Hematopoietic multipotent progenitor cell treated with erythropoietin and hydrocortisone succinate and interleukin-3 and kit ligand, for 4 days (in vitro differentiated cells): ENCODE data around the gene GNA12.
A peak's percentile ranks its signal among the peaks of the same experiment; 100 is the strongest.
"Not testable (repeated sequence)": the region's sequence is repeated elsewhere in the genome, so short reads cannot be mapped to it uniquely, and the experiment has no call there.

Source experiments
- DNase-seq: peaks from one replicate; pipeline ENCODE4 v3.0.0-alpha.2; 2015

The GNA12 gene

GRCh38 chr7:2687881-2688318 is 156.2 kb downstream of the GNA12 start, which contains the start of gene AMZ1:
Gene AMZ1, plus strand, starts transcription at chr7:2688202. Its CDS starts 12,250 bp downstream, at chr7:2700452.
- DNase-seq: no peak

DNA sequence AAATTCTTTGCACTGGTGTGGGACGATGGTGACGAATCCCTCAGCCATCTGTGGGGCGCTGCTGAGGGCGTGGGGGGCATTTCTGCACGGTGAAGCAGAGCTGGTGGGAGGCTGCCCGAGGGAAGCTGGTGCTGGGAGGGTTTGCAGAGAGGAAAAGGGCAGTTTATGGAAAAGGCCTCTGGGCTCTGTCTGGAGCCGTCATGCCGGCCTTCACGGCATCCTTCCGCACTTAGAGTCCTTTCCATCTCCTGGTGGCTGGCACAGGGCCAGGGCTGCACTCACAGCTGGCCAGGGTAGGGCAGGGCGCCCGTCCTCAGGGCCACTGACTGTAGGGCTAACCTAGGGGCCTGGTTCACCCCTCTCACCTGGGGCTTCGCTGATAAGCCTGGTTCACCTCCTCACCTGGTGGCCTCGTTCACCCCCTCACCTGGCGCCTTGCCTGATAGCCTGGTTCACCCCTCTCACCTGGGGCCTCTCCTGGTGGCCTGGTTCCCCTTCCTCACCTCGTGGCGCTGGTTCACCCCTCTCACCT is 156.7 kb downstream of the GNA12 start:
- no peak for DNase-seq

DNA sequence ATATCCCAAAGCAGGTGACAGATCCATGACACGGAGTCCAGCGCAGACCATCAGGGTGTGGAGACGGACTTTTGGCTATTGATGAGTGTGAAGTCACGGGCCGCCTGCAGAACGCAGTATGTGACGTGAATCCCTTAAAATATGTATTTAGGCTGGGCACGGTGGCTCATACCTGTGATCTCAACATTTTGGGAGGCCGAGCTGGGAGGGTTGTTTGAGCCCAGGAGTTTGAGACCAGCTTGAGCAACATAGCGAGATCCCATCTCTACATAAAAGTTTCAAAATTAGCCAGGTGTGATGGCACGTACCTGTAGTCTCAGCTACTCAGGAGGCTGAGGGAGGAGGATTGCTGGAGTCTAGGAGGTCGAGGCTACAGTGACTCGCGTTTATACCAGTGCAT is 158.0 kb downstream of the GNA12 start:
- no peak for DNase-seq

DNA sequence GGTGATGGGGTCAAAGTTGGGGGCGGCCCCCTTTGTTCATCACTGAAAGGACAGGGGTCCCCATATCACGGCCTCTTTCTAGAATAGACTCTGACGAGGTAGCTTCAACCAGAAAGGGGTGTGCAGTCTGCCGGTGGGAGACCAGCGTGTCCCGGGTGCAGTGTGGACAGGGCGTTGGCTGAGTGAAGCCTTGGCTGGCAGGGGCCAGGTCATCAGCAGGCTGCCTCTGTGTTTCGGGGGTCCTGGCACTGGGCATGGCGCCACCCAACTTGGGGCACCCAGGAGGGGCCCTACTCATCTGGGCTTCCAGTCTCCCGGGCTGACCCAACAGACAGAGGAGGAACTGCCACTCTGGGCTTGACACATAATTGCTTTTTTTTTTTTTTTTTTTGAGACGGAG is 159.6 kb downstream of the GNA12 start:
- no peak for DNase-seq

DNA sequence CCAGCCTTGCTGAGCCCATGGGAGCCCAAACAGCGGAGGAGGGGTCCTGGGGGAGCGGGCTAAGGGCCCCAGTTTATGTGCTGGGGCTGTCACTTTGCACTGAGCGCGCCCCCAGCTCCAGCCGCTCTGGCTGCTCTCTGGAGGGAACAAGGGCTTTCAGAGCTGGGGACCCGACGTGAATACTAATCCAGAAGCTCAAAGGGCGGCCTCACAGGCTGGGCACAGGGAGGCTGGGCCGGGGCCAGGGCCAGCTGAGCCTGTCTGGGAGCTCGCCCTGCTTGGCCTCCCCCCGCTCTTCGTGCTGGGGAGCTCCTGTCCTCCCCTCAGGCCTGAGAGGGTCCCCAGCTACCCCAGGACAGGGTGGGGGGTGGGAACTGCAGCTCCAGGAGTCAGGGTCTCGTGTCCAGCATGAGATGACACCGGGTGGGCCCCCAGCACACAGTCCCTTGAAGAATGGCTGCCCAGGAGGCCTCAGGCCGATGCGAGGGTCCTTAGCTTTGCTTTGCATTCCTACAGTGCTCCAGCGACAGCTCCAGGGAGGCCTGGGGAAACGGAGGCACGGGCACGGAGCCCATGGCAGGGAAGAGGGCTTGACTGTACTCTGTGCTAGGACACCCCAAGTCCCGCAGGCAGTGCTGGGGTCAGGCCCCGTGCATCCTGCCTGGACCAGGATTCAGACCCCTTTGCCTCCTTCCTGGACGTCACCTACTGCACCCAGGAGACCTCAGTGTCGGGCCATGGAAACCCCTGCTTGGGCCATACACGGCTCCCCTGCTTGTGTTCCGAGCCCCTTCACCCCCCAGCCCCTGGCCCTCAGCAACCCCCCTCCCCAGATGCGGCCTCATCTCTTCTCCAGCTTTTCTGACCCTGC is 161.9 kb downstream of the GNA12 start:
- no peak for DNase-seq

- DNase-seq: peak; percentile 84
These were observed 163.2 kb downstream of the GNA12 start for GRCh38 chr7:2680792-2681490.

- DNase-seq: no peak
These were observed 163.9 kb downstream of the GNA12 start for GRCh38 chr7:2680256-2680655.

DNA sequence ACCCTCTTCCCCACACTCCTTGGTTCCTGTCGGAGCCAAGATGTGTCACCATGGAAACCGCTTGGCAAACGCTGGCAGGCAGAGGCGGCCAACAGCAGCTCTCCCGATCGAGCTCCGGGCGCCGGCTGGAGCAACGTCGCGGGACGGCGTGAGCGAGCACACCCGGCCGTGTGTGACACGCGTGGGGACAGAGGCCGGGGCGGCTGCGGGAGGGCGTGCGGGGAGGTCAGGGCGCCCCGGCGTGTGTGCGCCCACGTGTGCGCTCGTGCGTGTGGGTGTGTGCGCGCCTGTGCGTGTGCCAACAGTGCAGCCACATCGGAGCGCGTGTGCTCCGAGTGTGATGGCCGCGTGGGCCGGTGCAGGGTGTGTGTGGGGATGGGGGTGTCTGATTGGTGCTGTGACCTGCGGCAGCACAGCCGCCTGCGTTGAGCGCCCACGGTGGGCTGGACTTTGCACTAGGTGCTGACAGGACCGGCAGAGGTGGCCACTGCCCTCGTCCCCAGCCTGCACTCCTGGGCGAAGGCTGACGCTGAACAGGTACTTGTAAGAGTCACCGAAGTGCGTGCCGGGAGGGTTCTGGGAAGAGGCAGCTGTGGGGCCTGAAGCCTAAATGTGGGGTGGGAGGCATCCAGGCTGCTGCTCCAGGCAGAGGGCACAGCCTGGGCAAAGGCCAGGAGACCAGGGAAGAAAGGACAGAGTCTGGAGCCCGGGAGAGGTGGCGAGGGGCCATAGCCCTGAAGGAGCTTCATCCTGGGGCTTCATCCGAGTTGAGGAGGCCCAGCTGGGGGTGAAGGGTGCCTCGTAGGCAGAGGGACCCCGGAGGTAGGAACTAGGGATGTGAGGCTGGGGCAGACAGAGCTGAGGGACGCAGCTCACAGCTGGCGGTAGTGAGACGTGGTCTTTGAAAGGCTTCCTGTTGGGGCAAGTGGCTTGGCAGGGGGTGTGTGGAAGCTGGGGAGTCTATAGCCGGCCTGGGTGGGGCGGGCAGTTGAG is 164.7 kb downstream of the GNA12 start:
- DNase-seq: not testable (repeated sequence)

DNA sequence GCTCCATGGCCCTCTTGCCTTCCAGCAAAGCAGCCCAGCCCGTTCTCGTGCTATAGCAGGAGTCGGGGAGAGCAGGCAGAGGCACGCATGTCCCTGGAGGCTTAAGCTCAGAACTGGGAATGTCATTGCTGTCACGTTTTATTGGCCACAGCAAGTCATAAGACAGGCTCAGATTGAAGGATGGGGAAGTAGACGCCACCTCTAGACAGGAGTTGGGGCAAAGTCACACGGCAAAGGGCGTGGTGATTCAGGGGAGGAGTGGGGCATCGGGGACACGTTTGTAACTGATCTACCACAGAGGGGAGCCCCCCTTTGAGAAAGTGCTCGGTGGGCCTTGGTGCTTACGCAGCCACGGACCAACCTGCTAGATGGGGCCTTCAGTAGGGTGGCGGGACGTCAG is 165.7 kb downstream of the GNA12 start:
- not testable (repeated sequence) for DNase-seq
